Body of pancreas (tissue), 4 donors: Measurements from ENCODE around the gene TPST2.

Experiments used
- POLR2A ChIP-seq, 3 donors: fragments of 450-650 bp; IDR thresholded peaks; one replicate each; pipeline ENCODE4 v1.6.1; 2016; ENCODE audit warnings: antibody characterized with exemption in 3 of 3, mild to moderate bottlenecking in 2 of 3
- TF ChIP-seq, protein P1 (sequence below), 7 experiments: fragments of 450-650 bp in 4 of 7; fragments of 200-600 bp in 3 of 7; sonication (generic) in 3 of 7; IDR thresholded peaks; one replicate each; pipeline ENCODE4 v1.5.1; 2016 to 2019; ENCODE audit warnings: antibody characterized with exemption in 7 of 7

DNA sequence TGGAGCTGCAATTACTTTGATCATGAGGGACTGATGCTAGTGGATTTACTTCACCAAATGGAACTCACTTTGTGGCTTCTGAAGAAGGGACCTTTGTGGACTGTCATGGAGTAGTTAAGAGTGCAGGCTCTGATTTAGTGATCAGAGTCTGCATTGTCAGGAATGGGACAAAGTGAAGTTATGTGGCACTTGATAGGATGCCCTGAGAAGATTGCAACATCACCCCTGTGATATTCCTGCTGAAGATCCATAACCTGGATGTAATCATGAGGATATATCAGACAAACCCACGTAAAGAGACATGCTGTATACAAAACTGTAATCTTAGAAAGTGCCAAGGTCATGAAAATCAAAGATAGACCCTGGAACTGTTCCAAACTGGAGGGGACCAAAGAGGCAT is 76.1 kb downstream of the TPST2 start:
- no peak for TF ChIP-seq POLR2A (IDR thresholded peaks at IDR 0.05)
- TF ChIP-seq, protein P1, sequence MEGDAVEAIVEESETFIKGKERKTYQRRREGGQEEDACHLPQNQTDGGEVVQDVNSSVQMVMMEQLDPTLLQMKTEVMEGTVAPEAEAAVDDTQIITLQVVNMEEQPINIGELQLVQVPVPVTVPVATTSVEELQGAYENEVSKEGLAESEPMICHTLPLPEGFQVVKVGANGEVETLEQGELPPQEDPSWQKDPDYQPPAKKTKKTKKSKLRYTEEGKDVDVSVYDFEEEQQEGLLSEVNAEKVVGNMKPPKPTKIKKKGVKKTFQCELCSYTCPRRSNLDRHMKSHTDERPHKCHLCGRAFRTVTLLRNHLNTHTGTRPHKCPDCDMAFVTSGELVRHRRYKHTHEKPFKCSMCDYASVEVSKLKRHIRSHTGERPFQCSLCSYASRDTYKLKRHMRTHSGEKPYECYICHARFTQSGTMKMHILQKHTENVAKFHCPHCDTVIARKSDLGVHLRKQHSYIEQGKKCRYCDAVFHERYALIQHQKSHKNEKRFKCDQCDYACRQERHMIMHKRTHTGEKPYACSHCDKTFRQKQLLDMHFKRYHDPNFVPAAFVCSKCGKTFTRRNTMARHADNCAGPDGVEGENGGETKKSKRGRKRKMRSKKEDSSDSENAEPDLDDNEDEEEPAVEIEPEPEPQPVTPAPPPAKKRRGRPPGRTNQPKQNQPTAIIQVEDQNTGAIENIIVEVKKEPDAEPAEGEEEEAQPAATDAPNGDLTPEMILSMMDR (IDR thresholded peaks at IDR 0.05) = no peak
